HG02623 (cell line): ENCODE results near the gene DHX40.
"Not testable (repeated sequence)": the region's sequence is repeated elsewhere in the genome, so short reads cannot be mapped to it uniquely, and the experiment has no call there.

ENCODE experiments used
- ATAC-seq: cut with Tn5 transposase; IDR thresholded peaks from one replicate; pipeline ENCODE4 v1.9.1; 2021; ENCODE audit warnings: moderate library complexity; ENCODE audit not compliant: unreplicated experiment

Gene DHX40, protein sequence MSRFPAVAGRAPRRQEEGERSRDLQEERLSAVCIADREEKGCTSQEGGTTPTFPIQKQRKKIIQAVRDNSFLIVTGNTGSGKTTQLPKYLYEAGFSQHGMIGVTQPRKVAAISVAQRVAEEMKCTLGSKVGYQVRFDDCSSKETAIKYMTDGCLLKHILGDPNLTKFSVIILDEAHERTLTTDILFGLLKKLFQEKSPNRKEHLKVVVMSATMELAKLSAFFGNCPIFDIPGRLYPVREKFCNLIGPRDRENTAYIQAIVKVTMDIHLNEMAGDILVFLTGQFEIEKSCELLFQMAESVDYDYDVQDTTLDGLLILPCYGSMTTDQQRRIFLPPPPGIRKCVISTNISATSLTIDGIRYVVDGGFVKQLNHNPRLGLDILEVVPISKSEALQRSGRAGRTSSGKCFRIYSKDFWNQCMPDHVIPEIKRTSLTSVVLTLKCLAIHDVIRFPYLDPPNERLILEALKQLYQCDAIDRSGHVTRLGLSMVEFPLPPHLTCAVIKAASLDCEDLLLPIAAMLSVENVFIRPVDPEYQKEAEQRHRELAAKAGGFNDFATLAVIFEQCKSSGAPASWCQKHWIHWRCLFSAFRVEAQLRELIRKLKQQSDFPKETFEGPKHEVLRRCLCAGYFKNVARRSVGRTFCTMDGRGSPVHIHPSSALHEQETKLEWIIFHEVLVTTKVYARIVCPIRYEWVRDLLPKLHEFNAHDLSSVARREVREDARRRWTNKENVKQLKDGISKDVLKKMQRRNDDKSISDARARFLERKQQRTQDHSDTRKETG

GRCh38 chr17:59565171-59565958 is at the start of gene DHX40:
TSS of gene DHX40 (plus strand) at chr17:59565610. CDS start at chr17:59565672, 62 bp downstream.
- peak; percentile 69 for ATAC-seq

GRCh38 chr17:59516451-59516850 is 49.0 kb upstream of the DHX40 start:
- no peak for ATAC-seq

DNA sequence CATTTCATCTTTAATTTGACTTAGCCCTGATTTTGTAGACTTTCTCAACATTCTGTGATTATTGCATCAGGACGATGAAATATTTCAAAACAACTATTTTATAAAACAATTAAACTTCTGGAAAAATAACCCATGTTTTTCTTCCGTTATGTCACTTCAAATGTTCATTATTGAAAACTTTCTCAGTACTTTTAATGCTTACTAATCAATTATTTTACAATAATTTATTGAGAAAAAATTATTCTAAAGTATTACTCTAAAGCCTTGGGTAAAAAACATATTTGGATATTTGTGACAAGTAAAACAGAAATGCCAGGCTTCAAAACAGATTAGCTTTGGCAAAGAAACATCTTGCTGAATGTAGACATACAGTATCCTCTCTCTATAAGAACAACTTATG is 46.3 kb upstream of the DHX40 start:
- no peak for ATAC-seq

- ATAC-seq = no peak
Observed at GRCh38 chr17:59520251-59520650, 45.2 kb upstream of the DHX40 start.

DNA sequence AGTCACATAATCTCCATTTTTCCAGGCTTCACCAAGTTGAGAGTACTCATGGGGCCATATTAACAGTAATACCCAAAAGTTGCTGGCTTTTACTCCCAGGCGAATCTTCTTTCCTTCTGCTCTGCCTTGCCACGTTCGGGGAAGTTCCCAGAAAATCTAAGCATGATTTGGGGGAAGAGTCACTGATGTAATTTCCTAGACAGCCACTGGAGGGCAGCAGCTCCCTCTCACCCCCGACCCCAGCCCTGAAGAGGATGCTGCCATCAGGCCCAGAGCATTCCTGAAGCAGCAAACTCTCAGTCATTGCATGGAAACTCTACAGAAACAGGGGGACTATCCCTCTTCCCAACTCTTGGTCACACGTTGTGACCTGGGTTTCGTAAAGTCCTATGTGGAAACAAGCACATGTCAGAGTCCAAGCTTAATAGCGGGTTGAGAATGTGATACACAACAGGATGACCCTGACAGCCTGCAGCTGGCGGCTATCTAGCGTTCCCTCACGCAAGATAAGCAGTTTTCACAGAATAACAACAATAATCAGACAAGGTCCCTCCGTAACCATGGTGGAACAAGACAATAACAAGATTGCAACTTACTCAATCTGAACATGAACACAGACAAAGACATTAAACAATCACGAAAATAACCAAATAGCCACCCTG is 43.8 kb upstream of the DHX40 start:
- no peak for ATAC-seq

GRCh38 chr17:59524930-59525329 is 40.5 kb upstream of the DHX40 start:
- ATAC-seq = not testable (repeated sequence)

GRCh38 chr17:59525668-59526067 is 39.7 kb upstream of the DHX40 start:
- ATAC-seq = no peak

DNA sequence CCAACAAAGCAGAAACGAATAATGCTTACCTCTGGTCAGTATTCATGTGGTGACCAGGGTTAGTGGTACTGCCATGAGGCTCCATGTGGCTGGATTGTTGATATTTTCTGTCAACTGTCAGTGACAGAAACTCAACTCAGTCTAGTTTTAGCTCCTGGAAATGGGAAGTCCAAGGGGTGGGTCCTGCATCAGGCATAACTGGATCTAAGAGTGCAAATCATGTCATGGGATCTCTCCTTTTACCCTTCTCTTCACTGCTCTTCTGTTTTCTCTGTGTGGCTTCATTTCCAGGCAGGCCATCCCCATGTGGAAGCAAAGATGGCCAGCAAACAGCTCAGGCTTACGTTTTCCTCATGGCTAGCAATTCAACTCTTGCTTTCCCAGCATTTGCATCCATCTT is 39.0 kb upstream of the DHX40 start:
- ATAC-seq = no peak

DNA sequence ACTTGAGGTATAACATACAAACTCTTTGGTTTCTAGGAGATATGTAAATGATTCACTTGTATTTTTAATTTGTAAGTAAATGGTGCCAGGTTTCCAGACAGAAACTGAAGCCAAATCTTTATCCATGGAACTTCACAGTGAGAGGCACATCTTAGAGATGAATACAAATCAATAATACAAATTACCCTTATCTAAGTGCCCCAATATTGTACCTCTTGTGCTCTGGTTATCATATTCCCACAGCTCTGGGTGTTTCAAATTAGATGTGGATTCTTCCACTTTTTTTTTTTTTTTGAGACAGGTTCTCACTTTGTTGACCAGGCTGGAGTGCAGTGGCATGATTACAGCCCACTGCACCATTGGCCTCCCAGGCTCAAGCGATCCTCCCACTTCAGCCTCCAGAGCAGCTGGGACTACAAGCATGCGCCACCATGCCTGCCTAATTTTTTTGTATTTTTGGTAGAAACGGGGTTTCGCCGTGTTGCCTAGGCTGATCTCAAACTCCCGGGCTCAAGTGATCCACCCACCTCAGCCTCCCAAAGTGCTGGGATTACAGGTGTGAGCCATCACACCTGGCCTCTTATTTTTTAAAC is 38.0 kb upstream of the DHX40 start:
- ATAC-seq = no peak

- no peak for ATAC-seq
Observed at GRCh38 chr17:59527931-59528330, 37.5 kb upstream of the DHX40 start.

DNA sequence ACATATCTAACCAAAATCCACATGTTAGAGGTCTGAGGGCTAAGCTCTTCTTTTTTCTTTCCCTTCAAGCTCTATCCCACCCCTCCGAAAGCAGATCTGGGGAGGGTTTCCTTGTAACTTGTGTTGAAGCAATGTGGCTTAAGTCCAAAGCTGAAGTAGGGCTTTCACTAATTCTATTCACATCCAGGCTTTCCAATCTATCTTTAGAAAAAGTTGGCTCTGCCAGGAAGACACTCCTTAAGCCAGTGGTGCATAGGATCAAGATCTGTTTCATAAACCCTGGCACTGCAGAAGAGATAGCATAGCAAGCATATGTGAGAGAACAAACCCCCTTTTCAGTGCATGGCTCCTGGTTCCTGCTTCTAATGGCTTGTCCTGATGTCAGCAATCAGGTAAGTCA is 34.9 kb upstream of the DHX40 start:
- ATAC-seq = no peak

DNA sequence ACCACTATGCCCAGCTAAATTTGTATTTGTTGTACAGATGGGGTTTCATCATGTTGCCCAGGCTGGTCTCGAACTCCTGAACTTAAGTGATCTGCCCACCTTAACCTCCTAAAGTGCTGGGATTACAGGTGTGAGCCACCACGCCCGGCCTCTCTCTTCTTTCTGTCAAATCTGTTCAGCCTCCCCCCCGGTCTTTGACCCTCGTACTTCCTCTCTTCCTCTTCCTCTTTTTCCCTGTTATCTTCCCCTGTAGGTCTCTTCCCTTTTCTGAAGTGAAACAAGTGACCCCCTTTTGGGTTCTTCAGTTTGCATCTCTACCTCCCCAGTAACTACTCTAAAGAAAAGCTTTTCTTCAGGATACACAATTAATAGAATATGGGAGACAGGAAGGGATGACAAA is 31.7 kb upstream of the DHX40 start:
- no peak for ATAC-seq

GRCh38 chr17:59534583-59534982 is 30.8 kb upstream of the DHX40 start:
- ATAC-seq = no peak

DNA sequence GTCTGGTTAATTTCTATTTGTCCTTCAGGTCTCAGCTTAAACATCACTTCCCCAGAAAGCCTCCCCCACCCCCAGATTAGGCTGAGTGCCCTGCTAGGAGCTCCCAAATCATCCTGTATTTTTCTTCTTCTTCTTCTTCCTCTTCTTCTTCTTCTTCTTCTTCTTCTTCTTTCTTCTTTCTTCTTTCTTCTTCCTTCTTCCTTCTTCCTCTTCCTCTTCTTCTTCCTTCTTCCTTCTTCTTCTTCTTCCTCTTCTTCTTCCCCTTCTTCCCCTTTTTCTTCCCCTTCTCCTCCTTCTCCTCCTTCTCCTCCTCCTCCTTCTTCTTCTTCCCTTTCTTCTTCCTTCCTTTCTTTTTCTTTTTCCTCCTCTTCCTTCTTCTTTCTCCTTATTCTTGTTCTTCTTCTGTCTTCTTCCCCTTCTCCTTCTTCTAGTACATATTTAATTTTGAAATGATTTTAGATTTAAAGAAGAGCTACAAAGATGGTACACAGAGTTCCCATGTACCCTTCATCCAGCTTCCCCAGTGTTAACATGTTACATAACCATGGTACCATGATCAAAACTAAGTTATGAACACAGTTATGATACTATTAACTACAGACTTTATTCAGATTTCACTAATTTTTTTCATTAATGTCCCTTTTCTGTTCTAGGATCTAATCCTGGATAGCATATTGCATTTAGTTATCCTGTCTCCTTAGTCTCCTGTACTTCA is 27.1 kb upstream of the DHX40 start:
- ATAC-seq = no peak

DNA sequence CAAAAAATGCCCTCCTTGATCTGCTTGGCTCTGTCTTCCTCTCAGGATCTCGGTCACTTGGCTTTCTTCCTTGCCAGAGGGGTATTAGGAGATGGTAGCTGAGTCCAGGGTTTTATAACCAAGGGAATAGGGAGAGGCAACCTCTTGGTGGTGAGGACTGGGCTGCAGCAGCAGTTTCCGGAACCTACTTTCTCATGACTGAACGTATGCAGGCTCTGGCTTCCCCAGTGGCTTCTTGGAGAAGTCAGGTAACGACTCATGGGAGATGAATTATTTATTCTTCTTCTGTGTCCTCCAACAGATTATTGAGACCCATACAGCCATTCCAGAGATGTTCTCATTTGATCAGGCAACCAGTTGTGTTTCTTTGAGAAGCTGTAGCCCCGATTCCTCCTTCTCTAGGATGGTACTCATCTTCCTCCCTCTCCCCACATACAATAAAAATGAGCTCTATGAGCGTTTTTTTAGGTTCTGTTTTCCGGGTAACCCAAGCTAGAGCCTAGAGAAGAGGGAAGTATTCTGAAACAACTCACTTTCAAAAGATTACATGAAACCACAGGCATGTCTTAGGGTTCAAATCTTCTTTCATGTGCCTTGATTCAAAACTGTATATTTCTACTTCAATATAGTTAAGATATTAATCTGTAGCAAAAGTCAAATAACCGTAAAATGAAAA is 22.3 kb upstream of the DHX40 start:
- ATAC-seq = no peak

- ATAC-seq = no peak
Observed at GRCh38 chr17:59545942-59546341, 19.5 kb upstream of the DHX40 start.

- ATAC-seq = no peak
Observed at GRCh38 chr17:59547131-59547915, 18.1 kb upstream of the DHX40 start.

DNA sequence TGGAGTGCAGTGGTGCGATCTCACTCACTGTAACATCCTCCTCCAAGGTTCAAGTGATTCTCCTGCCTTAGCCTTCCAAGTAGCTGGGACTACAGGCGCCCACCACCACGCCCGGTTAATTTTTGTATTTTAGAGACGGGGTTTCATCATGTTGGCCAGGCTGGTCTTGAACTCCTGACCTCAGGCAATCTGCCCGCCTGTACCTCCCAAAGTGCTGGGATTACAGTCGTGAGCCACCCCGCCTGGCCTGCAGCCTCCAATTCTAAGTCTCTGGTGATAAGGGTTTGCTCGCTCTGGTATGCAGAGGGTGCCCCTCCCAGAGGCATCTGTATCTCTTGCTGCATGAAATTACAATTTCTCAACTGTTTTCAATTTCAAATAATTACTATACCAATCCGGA is 16.4 kb upstream of the DHX40 start:
- not testable (repeated sequence) for ATAC-seq

GRCh38 chr17:59550703-59551102 is 14.7 kb upstream of the DHX40 start:
- ATAC-seq = no peak
